Ishikawa (cell line): ENCODE results near the gene FOXP1.

ENCODE experiments used
- EP300 ChIP-seq: IDR thresholded peaks from 2 replicates; pipeline ENCODE4 v1.6.1; 2012; ENCODE audit warnings: borderline replicate concordance
- MAX ChIP-seq: IDR thresholded peaks from 2 replicates; pipeline ENCODE4 v1.6.1; 2012
- NFIC ChIP-seq: IDR thresholded peaks from 2 replicates; pipeline ENCODE4 v1.6.1; 2012
- RAD21 ChIP-seq: IDR thresholded peaks from 2 replicates; pipeline ENCODE4 v1.6.1; 2012; ENCODE audit warnings: low read depth
- REST ChIP-seq: IDR thresholded peaks from 2 replicates; pipeline ENCODE4 v1.6.1; 2012; ENCODE audit warnings: low read depth, mild to moderate bottlenecking
- TAF1 ChIP-seq: IDR thresholded peaks from 2 replicates; pipeline ENCODE4 v1.6.1; 2012; ENCODE audit warnings: low read depth, mild to moderate bottlenecking
- TCF12 ChIP-seq: IDR thresholded peaks from 2 replicates; pipeline ENCODE4 v1.6.1; 2012; ENCODE audit warnings: low read depth

GRCh38 chr3:70963431-70964275 is 619.9 kb downstream of the FOXP1 start:
- TF ChIP-seq RAD21 (no peak), TCF12 (no peak), NFIC (no peak), MAX (no peak), TAF1 (no peak), EP300 (no peak), REST (no peak)
